Keratinocyte (primary cell): ENCODE results near the gene SARS1. TPM values are rescaled to one million over a fixed set of nuclear protein-coding genes. Genes with fewer than 3 reads are reported as not detected.

Experiments
- DNase-seq: peaks from one replicate; pipeline ENCODE4 v3.0.0-alpha.2; 2011; ENCODE audit warnings: low read depth, missing footprints, low spot score
- FAIRE-seq: peaks from 2 replicates; lab custom pipeline; 2011; peaks lifted over from hg19 to GRCh38; lab: Jason Lieb, UNC
- H2AFZ ChIP-seq: 2 replicates; pipeline ENCODE4 v1.6.0; 2012; ENCODE audit warnings: low read length, control low read depth, inconsistent platforms; ENCODE audit not compliant: control insufficient read depth
- H3K27ac ChIP-seq: 2 replicates; pipeline ENCODE4 v1.5.1; 2011; ENCODE audit warnings: low read length; ENCODE audit not compliant: control insufficient read depth, insufficient read depth
- H3K27me3 ChIP-seq: 3 replicates; pipeline ENCODE4 v1.6.0; 2011; ENCODE audit warnings: low read length; ENCODE audit not compliant: control insufficient read depth, insufficient read depth; ENCODE audit errors: extremely low read depth
- H3K36me3 ChIP-seq, 2 experiments: 2 replicates in 1 of 2; 3 replicates in 1 of 2; pipeline ENCODE4 v1.5.1; 2011; ENCODE audit warnings: low read length in 2 of 2, mild to moderate bottlenecking in 1 of 2; ENCODE audit not compliant: control insufficient read depth in 2 of 2, insufficient read depth in 2 of 2; ENCODE audit errors: extremely low read depth in 1 of 2
- H3K4me1 ChIP-seq: 3 replicates; pipeline ENCODE4 v1.5.1; 2011; ENCODE audit warnings: low read length; ENCODE audit not compliant: control insufficient read depth, insufficient read depth; ENCODE audit errors: extremely low read depth
- H3K4me2 ChIP-seq: 3 replicates; pipeline ENCODE4 v1.6.0; 2011; ENCODE audit warnings: low read depth, low read length; ENCODE audit not compliant: control insufficient read depth, insufficient read depth; ENCODE audit errors: extremely low read depth
- H3K4me3 ChIP-seq, 3 experiments: fragments of 200-600 bp in 1 of 3; sonication (generic) in 1 of 3; 2 replicates in 2 of 3; 3 replicates in 1 of 3; pipeline ENCODE4 v1.5.1; 2011 to 2016; ENCODE audit warnings: low read length in 3 of 3, mild to moderate bottlenecking in 3 of 3, control low read depth in 2 of 3, inconsistent platforms in 1 of 3, low read depth in 1 of 3, mixed read lengths in 1 of 3, mixed run types in 1 of 3, moderate library complexity in 1 of 3; ENCODE audit not compliant: control insufficient read depth in 2 of 3, insufficient read depth in 2 of 3; ENCODE audit errors: extremely low read depth in 1 of 3
- H3K79me2 ChIP-seq: 2 replicates; pipeline ENCODE4 v1.6.0; 2012; ENCODE audit warnings: low read length; ENCODE audit not compliant: control insufficient read depth, insufficient read depth
- H3K9ac ChIP-seq: 3 replicates; pipeline ENCODE4 v1.6.0; 2011; ENCODE audit warnings: low read length; ENCODE audit not compliant: control insufficient read depth, insufficient read depth; ENCODE audit errors: extremely low read depth
- H3K9me1 ChIP-seq: 3 replicates; pipeline ENCODE4 v1.6.0; 2011; ENCODE audit warnings: low read length; ENCODE audit not compliant: control insufficient read depth, insufficient read depth; ENCODE audit errors: extremely low read depth
- H3K9me3 ChIP-seq: 2 replicates; pipeline ENCODE4 v1.5.1; 2012; ENCODE audit warnings: low read depth, low read length; ENCODE audit not compliant: control insufficient read depth
- H4K20me1 ChIP-seq: 3 replicates; pipeline ENCODE4 v1.6.0; 2011; ENCODE audit warnings: low read length; ENCODE audit not compliant: control insufficient read depth, insufficient read depth; ENCODE audit errors: extremely low read depth
- EZH2 ChIP-seq: IDR thresholded peaks from one replicate; pipeline ENCODE4 v1.6.1; 2012; ENCODE audit warnings: inconsistent platforms, mild to moderate bottlenecking, low read length, moderate library complexity
- dilution Hi-C: fragments of 300-500 bp; cut with MboI; formaldehyde crosslinking; loops from one replicate; pipeline ENCODE4 v1.7.0; 2020; ENCODE audit warnings: low sequenced_read_pairs; ENCODE audit not compliant: extremely low pct_ligation_motif_present
- polyA plus RNA-seq, 5 experiments: library from polyadenylated mRNA; depleted of rRNA in 3 of 5; stranded (reverse) in 3 of 5; stranded (forward) in 1 of 5; unstranded in 1 of 5; fragments of >200 nt; gene quantifications; 1 replicate in 1 of 5; 2 replicates in 3 of 5; 3 replicates in 1 of 5; pipeline versions ENCODE4 v1.2.1 to v1.2.3, GENCODE V29; 2011 to 2012; ENCODE audit warnings: missing spikeins in 2 of 5, low read depth in 1 of 5, low replicate concordance in 1 of 5
- TF ChIP-seq, protein P1 (sequence below), 3 experiments: IDR thresholded peaks in 1 of 3; conservative IDR thresholded peaks in 1 of 3; optimal IDR thresholded peaks in 1 of 3; 2 replicates in 2 of 3; 3 replicates in 1 of 3; pipeline versions ENCODE3 to v1.5.1; 2011; ENCODE audit warnings: low read length in 3 of 3, mild to moderate bottlenecking in 3 of 3, moderate library complexity in 2 of 3, control low read depth in 1 of 3, inconsistent platforms in 1 of 3; ENCODE audit not compliant: insufficient read depth in 2 of 3; ENCODE audit errors: extremely low read depth in 1 of 3

The SARS1 gene
- polyA plus RNA-seq, 1 donor (not counting 4 experiments of a cell fraction or from before 2014, with no cell fraction given), result 203 TPM

DNA sequence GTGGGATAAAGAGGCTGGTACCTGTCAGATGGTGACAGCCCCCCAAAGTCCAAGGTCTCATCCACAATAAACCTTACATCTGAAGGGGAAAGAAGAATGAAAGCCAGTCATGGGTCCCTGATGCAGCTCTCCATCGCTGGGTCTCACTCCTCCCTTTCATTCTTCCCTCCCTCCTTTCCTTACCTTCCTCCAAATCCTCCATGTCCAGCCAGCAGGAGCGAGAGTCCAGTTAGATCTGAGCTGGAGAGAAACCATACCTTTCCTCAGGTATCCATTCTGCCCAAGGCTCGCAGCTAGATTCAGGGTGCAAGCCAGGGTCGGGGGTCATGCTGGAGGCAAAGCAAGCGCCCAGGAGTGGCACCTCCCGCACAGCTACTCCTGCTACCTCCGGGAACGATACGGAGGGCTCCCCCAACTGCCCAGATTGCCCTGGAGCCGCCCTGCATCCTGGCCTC, 68.8 kb downstream of the SARS1 start:
- Histone ChIP-seq H3K9me1 (no peaks in the 10 kb centered on the region), H3K9me3 (no peaks in the 10 kb centered on the region), H3K27ac (peak overlapping the region; percentile 38), H2AFZ (peak overlapping the region; percentile 99), H3K27me3 (no peaks in the 10 kb centered on the region), H3K4me3 (peak overlapping the region; percentile 64 to 94 (median 65)), H3K4me2 (peak overlapping the region; percentile 77), H3K36me3 (peaks cover 0 to 20% of the 10 kb centered on the region in 2 experiments), H3K79me2 (peaks cover 22% of the 10 kb centered on the region), H4K20me1 (no peaks in the 10 kb centered on the region), H3K9ac (peak overlapping the region; percentile 49), H3K4me1 (peaks cover 24% of the 10 kb centered on the region)
- dilution Hi-C loops, result no loop called here
- TF ChIP-seq, protein P1, sequence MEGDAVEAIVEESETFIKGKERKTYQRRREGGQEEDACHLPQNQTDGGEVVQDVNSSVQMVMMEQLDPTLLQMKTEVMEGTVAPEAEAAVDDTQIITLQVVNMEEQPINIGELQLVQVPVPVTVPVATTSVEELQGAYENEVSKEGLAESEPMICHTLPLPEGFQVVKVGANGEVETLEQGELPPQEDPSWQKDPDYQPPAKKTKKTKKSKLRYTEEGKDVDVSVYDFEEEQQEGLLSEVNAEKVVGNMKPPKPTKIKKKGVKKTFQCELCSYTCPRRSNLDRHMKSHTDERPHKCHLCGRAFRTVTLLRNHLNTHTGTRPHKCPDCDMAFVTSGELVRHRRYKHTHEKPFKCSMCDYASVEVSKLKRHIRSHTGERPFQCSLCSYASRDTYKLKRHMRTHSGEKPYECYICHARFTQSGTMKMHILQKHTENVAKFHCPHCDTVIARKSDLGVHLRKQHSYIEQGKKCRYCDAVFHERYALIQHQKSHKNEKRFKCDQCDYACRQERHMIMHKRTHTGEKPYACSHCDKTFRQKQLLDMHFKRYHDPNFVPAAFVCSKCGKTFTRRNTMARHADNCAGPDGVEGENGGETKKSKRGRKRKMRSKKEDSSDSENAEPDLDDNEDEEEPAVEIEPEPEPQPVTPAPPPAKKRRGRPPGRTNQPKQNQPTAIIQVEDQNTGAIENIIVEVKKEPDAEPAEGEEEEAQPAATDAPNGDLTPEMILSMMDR (optimal IDR thresholded peaks at IDR 0.05 in 1 of 3, IDR thresholded peaks at IDR 0.05 in 1 of 3, conservative IDR thresholded peaks at IDR 0.05 in 1 of 3; ENCODE audit: extremely low read depth in 1 of 3, insufficient read depth in 2 of 3, low read length in 3 of 3), result peak in 1 of 3 experiments; percentile 14
- no peak for TF ChIP-seq EZH2
- DNase-seq (no peak), FAIRE-seq (no peak)

DNA sequence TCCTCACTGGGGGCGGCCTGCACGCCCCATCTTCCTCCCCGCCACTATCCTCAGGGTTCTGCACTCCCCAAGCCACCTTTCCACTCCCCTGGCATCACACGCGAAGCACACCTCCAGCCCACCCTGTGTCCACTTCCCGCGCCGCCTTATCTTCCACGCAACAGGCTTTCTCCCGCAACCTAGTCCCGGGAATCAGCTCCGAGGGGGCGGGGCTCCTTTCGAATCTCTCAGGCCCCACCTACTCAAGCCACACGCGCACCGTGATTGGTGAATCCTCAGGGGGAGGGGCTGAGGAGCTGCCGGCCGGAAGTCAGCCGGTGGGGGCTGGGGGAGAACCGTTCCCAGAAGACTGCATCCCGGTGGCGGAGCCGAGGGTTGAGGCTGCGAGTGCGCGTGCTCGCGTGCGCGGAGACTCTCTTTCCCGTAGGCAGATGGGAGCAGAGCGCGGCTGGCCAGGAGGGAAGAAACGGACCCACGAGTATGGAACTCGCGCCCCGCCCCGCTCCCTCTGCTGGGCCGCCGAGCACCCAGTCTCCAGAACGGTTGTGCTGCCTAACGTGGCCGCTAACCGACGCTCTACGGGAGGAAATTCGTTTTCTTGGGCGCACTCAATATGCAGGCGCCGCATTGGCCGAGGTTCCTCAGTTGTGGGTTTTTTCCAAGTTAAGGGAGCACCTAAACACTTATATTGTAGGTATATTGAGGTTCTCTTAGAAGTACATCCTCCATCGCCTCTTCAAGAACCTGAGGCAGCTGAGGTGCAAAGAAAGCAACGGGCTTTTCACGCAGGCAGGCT, 69.4 kb downstream of the SARS1 start, which contains the start of gene PSRC1:
Gene PSRC1, minus strand, starts transcription at position 194 of the 796 bp plus-strand sequence.
- Histone ChIP-seq H3K36me3 (peaks cover 0 to 14% of the 10 kb centered on the region in 2 experiments), H3K4me3 (peak within 1 kb of the TSS; percentile 64 to 94 (median 65)), H3K4me1 (peaks cover 24% of the 10 kb centered on the region), H3K9ac (peak within 1 kb of the TSS; percentile 49), H3K9me3 (no peaks in the 10 kb centered on the region), H3K9me1 (no peaks in the 10 kb centered on the region), H3K79me2 (peaks cover 19% of the 10 kb centered on the region), H3K4me2 (peak within 1 kb of the TSS; percentile 77), H3K27ac (peak within 1 kb of the TSS; percentile 38), H2AFZ (peak within 1 kb of the TSS; percentile 99), H3K27me3 (no peaks in the 10 kb centered on the region), H4K20me1 (no peaks in the 10 kb centered on the region)
- DNase-seq (peak; percentile 72), FAIRE-seq (peak; percentile 13)
- TF ChIP-seq EZH2, result no peak
- TF ChIP-seq, protein P1 (optimal IDR thresholded peaks at IDR 0.05 in 1 of 3, IDR thresholded peaks at IDR 0.05 in 1 of 3, conservative IDR thresholded peaks at IDR 0.05 in 1 of 3; ENCODE audit: extremely low read depth in 1 of 3, insufficient read depth in 2 of 3, low read length in 3 of 3), result peak; percentile 39 to 79 (median 42)
- dilution Hi-C loops, result no loop called here
